NCI-H2196 (cell line): Measurements from ENCODE around the gene ZNF526.

Source experiments
- DNase-seq: peaks from one replicate; lab custom pipeline; 2025; ENCODE audit not compliant: unreplicated experiment; lab: John Stamatoyannopoulos, UW

ZNF526 gene

GRCh38 chr19:42220751-42221097 is 612 bp downstream of the ZNF526 start:
- no peak for DNase-seq

GRCh38 chr19:42224940-42225717 is 5.0 kb downstream of the ZNF526 start:
- DNase-seq = no peak

- no peak for DNase-seq
Measured at GRCh38 chr19:42225718-42226292, 5.7 kb downstream of the ZNF526 start.

GRCh38 chr19:42226886-42227285 is 6.8 kb downstream of the ZNF526 start:
- DNase-seq = no peak

- DNase-seq = no peak
Measured at GRCh38 chr19:42228641-42229040, 8.5 kb downstream of the ZNF526 start.

- DNase-seq = no peak
Measured at GRCh38 chr19:42229301-42229854, 9.3 kb downstream of the ZNF526 start.

- no peak for DNase-seq
Measured at GRCh38 chr19:42229855-42230351, 9.8 kb downstream of the ZNF526 start.

- DNase-seq = no peak
Measured at GRCh38 chr19:42230571-42230970, 10.5 kb downstream of the ZNF526 start.

GRCh38 chr19:42232435-42232834 is 12.3 kb downstream of the ZNF526 start:
- no peak for DNase-seq

GRCh38 chr19:42233106-42233505 is 13.0 kb downstream of the ZNF526 start:
- DNase-seq = peak; percentile 20

- no peak for DNase-seq
Measured at GRCh38 chr19:42233678-42234292, 13.7 kb downstream of the ZNF526 start.

GRCh38 chr19:42234364-42234763 is 14.3 kb downstream of the ZNF526 start:
- DNase-seq = no peak

- no peak for DNase-seq
Measured at GRCh38 chr19:42235181-42235580, 15.1 kb downstream of the ZNF526 start.

GRCh38 chr19:42239544-42240220 is 19.6 kb downstream of the ZNF526 start:
- DNase-seq = no peak

- DNase-seq = no peak
Measured at GRCh38 chr19:42241279-42241678, 21.2 kb downstream of the ZNF526 start.

- no peak for DNase-seq
Measured at GRCh38 chr19:42242069-42242511, 22.0 kb downstream of the ZNF526 start.

GRCh38 chr19:42242512-42243409 is 22.6 kb downstream of the ZNF526 start, which contains the start of gene GSK3A:
Gene GSK3A (minus strand): TSS chr19:42242602. CDS start chr19:42242465, 137 bp downstream.
- peak; percentile 100 for DNase-seq

GRCh38 chr19:42244347-42245220 is 24.5 kb downstream of the ZNF526 start:
- DNase-seq = peak; percentile 94

GRCh38 chr19:42245231-42245630 is 25.1 kb downstream of the ZNF526 start:
- DNase-seq = no peak
